GM19397 (cell line): ENCODE measurements around the gene PTPRN2.
"Not testable (repeated sequence)": the region's sequence is repeated elsewhere in the genome, so short reads cannot be mapped to it uniquely, and the experiment has no call there.

Experiments used
- ATAC-seq: cut with Tn5 transposase; IDR thresholded peaks from one replicate; pipeline ENCODE4 v1.9.1; 2021; ENCODE audit warnings: mild to moderate bottlenecking, moderate library complexity; ENCODE audit not compliant: unreplicated experiment

Gene PTPRN2

GRCh38 chr7:157496416-157497275 is 1091.0 kb downstream of the PTPRN2 start:
- ATAC-seq = no peak

DNA sequence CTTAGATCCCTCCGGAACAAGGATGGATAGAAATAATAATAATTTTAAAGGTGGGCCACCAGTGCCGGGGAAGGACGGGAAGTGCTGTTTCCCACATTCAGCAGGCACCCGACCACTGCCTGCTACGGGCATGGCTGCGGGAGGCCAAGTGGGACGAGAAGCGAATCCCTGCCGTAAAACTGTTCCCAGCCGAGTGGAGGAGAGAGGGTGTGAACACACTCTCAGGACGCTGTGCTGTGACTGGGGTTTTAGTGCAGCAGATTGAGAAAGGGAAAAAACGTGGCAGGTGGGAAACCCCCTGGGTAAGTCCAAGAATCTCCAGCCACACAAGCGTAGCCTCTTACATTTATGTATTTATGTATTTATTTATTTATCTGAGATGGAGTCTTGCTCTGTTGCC is 1092.0 kb downstream of the PTPRN2 start:
- ATAC-seq = peak; percentile 75

GRCh38 chr7:157495177-157495553 is 1092.5 kb downstream of the PTPRN2 start:
- no peak for ATAC-seq

DNA sequence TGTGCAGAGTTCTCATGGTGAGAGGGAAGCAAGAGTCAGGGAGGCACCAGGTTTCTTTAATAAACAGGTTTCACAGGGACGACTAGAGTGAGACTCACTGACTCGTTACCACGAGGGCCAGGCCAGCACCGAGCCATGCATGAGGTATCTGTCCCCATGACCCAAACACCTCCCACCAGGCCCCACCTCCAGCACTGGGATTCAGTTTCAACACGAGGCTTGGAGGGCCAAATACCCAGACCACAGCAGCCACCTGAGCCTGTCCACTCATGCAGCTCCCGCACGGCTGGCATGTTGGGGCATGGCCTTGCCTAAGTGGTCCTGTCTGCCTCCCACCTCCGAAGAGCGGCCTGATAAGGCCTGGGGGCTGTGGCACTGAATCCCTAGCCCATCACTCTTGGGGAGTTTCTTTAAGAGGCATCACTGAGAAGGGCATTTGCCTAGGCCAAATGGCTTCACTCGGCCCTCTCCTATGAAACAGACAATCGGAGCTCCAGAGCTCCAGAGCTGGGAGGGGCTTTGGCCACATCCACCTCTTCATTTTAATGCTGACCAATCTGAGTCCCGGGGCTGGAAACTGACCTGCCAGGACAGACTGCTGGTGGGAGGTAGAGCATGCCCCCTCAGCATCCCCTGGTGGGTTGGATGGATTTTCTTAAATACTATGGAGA is 1093.0 kb downstream of the PTPRN2 start:
- no peak for ATAC-seq

- ATAC-seq = no peak
Measured at GRCh38 chr7:157493776-157494175, 1093.8 kb downstream of the PTPRN2 start.

GRCh38 chr7:157493017-157493416 is 1094.6 kb downstream of the PTPRN2 start:
- no peak for ATAC-seq

GRCh38 chr7:157490465-157490912 is 1097.1 kb downstream of the PTPRN2 start:
- peak; percentile 73 for ATAC-seq

DNA sequence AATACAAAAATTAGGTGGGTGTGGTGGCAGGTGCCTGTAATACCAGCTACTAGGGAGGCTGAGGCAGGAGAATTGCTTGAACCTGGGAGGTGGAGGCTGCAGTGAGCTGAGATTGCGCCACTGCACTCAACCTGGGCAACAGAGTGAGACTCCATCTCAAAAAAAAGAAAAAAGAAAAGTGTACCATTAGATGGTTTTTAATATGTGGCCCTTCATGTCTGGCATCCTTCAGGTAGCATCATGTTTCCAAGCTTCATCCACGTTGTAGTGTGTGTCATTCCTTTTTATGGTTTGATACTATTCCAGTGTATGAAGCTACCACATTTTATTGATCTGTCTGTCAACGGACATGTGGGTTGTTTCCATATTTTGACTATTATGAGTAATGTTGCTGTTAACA is 1097.8 kb downstream of the PTPRN2 start:
- not testable (repeated sequence) for ATAC-seq
